ENCODE measurements around the gene ZFPM1.

ZFPM1 gene

DNA sequence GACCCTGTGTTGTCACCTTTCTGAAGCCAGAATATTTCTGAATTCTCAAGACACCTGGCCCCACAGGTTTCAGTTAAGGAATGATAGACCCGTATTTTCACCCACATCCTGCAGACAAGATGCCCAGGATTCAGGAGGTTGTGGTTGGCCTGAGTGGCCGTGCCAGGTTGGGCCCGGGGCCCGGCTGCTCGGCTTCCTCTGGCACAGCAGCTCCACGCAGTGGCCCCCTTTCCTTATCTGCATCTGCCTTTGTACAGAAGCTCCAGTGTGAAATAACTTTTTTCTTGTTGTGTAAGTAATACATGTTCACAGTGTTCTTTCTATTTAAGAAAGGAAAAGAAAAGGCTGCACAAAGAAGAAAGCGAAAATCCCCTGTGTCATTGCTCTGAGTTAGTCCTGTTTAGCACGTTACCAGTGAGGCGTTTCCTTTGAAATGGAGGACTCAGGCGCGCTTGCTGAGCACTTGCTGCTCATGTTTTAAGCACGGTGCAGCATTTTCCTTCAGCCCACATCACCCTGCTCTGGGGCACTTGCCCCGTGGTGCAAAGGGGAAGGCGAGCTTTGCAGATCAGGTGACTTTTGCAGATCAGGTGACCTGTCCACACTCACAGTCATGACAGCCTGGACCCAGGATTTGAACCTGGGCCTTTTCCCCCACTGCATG is 130.0 kb downstream of the ZFPM1 start:
- no peaks in the 10 kb centered on the region for H3K4me1 ChIP-seq (ENCODE audit: control insufficient read depth in 1 of 2, insufficient read depth in 2 of 2, low read length in 2 of 2)
- no peak overlapping the region for H3K4me3 ChIP-seq (ENCODE audit: low read depth in 1 of 2, low read length in 2 of 2)
- no peak overlapping the region for H3K27ac ChIP-seq (ENCODE audit: low read length)
- no peaks in the 10 kb centered on the region for H3K27me3 ChIP-seq (ENCODE audit: low read depth, low read length)
- no peaks in the 10 kb centered on the region for H3K9me3 ChIP-seq (ENCODE audit: control insufficient read depth in 1 of 2, low read length in 2 of 2)
- H3K36me3 ChIP-seq (ENCODE audit: control insufficient read depth in 1 of 2, insufficient read depth in 2 of 2, low read length in 2 of 2), result peaks cover 37 to 63% of the 10 kb centered on the region in 2 donors

DNA sequence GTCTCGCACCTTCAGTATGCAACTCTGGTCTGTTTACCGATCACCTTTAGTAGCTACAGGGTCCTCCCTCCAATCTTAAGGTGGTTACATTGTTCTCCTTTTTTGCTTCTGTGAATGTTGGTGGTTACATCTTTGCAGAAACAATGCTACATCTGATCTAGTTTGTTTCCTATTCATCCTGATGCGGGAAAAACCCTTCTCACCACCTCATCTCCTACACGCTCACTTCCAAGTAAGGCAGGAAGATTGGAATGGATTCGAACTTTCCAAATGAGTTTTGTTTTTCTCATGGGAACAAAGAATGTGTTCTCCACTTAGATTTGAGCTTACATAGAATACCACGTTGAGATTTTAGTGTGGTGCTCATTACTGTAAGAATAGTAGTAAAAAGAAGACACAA is 131.6 kb downstream of the ZFPM1 start:
- peaks cover 43 to 71% of the 10 kb centered on the region in 2 donors for H3K36me3 ChIP-seq (ENCODE audit: control insufficient read depth in 1 of 2, insufficient read depth in 2 of 2, low read length in 2 of 2)
- H3K4me3 ChIP-seq (ENCODE audit: low read depth in 1 of 2, low read length in 2 of 2), result no peak overlapping the region
- H3K27me3 ChIP-seq (ENCODE audit: low read depth, low read length), result no peaks in the 10 kb centered on the region
- no peak overlapping the region for H3K27ac ChIP-seq (ENCODE audit: low read length)
- no peaks in the 10 kb centered on the region for H3K4me1 ChIP-seq (ENCODE audit: control insufficient read depth in 1 of 2, insufficient read depth in 2 of 2, low read length in 2 of 2)
- no peaks in the 10 kb centered on the region for H3K9me3 ChIP-seq (ENCODE audit: control insufficient read depth in 1 of 2, low read length in 2 of 2)

DNA sequence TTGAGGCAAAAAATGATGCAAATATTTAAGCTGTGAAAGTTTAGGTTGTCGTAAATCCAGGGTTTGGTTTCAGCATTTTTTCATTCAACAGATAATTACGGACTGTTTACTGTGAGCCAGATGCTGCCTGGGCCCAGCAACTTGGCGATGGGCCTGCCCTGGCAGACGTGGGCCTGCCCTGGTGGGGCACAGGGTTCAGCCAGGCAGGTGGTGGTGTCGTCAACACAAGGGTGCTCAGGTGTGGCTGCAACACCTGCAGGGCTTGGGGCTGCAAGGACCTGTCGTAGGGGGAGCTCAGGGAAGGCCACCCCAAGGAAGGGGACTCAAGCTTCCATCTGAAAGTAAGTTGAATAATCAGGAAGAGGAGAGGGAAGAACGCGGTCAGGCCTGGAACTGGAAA is 132.2 kb downstream of the ZFPM1 start:
- no peaks in the 10 kb centered on the region for H3K4me1 ChIP-seq (ENCODE audit: control insufficient read depth in 1 of 2, insufficient read depth in 2 of 2, low read length in 2 of 2)
- no peaks in the 10 kb centered on the region for H3K27me3 ChIP-seq (ENCODE audit: low read depth, low read length)
- no peak overlapping the region for H3K4me3 ChIP-seq (ENCODE audit: low read depth in 1 of 2, low read length in 2 of 2)
- H3K27ac ChIP-seq (ENCODE audit: low read length), result no peak overlapping the region
- peaks cover 47 to 71% of the 10 kb centered on the region in 2 donors for H3K36me3 ChIP-seq (ENCODE audit: control insufficient read depth in 1 of 2, insufficient read depth in 2 of 2, low read length in 2 of 2)
- no peaks in the 10 kb centered on the region for H3K9me3 ChIP-seq (ENCODE audit: control insufficient read depth in 1 of 2, low read length in 2 of 2)

GRCh38 chr16:88585927-88586581 is 133.0 kb downstream of the ZFPM1 start:
- no peak overlapping the region for H3K4me3 ChIP-seq (ENCODE audit: low read depth in 1 of 2, low read length in 2 of 2)
- H3K4me1 ChIP-seq (ENCODE audit: control insufficient read depth in 1 of 2, insufficient read depth in 2 of 2, low read length in 2 of 2), result no peaks in the 10 kb centered on the region
- H3K36me3 ChIP-seq (ENCODE audit: control insufficient read depth in 1 of 2, insufficient read depth in 2 of 2, low read length in 2 of 2), result peaks cover 44 to 63% of the 10 kb centered on the region in 2 donors
- H3K9me3 ChIP-seq (ENCODE audit: control insufficient read depth in 1 of 2, low read length in 2 of 2), result no peaks in the 10 kb centered on the region
- H3K27me3 ChIP-seq (ENCODE audit: low read depth, low read length), result no peaks in the 10 kb centered on the region
- H3K27ac ChIP-seq (ENCODE audit: low read length), result no peak overlapping the region

Measured in muscle layer of duodenum (tissue), 2 donors.